Measurements from ENCODE around the gene SMURF2. TPM values are rescaled to one million over a fixed set of nuclear protein-coding genes. Genes with fewer than 3 reads are reported as not detected.

SMURF2 gene
- total RNA-seq, 1 experiment from 2014 or later = 38.6 TPM

DNA sequence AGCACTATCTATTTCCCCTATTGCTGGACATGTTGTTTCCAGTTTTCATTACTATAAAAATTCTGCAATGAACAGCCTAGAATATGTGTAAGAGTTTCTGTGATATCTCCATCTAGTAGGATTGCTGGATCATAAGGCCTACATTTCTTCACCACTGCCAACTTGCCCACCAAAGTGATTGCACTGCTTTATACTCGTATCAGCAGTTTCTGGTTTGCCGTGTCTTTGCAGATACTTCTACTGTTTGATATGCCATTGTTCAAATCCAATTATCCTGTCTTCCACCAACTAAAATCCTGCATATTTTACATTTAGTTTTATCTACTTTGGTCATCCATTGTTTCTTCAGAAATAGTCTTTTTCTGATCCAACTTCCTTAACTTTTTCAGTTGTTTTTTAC, 134.2 kb downstream of the SMURF2 start:
- in situ Hi-C loops (cut with HindIII; ENCODE audit: low pct_unique_long_range_greater_than_20kb, low sequenced_read_pairs) = no loop called here
- no peak for DNase-seq (ENCODE audit: low read depth)

DNA sequence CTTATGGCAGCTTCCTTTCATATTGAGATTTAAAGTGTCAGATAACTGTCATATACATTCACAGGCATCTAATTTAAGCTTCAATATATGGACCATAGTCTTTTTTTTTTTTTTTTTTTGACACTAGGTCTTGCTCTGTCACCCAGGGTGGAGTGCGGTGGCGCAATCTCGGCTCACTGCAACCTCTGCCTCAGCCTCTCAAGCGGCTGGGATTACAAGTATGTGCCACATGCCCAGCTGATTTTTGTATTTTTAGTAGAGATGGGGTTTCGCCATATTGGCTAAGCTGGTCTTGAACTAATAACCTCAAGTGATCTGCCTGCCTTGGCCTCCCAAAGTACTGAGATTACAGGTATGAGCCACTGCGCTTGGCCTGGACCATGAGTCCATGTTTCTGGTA, 141.7 kb downstream of the SMURF2 start:
- no peak for DNase-seq (ENCODE audit: low read depth)
- in situ Hi-C loops (cut with HindIII; ENCODE audit: low pct_unique_long_range_greater_than_20kb, low sequenced_read_pairs) = no loop called here

DNA sequence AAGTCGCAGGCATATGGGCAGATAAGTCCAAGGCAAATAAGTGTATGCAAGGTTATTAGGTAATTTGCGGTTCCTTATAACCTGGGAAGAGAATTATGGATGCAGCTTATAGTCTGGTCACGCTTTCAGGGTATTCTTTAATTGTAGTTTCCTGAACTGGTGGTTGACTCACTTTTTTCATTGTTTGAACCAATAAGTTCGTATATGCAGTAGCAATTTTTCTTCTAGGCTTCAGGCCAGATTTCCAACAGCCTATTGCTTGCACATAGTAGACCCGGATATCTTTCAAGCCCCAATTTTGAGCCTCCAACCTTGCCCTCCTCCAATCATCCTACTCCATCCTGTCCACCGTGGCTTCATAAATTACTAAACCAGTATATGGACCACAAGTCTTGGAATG, 142.5 kb downstream of the SMURF2 start:
- no peak for DNase-seq (ENCODE audit: low read depth)
- in situ Hi-C loops (cut with HindIII; ENCODE audit: low pct_unique_long_range_greater_than_20kb, low sequenced_read_pairs) = no loop called here

DNA sequence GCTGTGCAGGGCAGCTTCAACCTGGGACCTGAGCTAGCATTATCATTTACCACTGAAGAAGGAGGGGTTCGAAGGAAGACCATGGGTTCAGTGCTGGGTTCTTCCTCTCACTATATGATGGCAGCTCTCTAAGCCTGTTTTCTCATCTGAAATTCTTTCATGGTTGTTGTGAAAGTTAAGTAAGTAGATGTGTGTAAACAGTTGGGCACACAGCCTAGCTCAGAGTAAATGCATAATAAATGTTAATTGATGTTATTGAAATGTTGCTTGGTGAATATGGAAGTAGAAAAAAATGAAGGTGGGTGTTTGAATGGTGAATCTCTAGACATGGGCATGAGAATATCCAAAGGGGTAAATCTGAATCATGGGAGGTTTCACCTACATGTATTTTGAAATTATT, 146.3 kb downstream of the SMURF2 start:
- no peak for DNase-seq (ENCODE audit: low read depth)
- in situ Hi-C loops (cut with HindIII; ENCODE audit: low pct_unique_long_range_greater_than_20kb, low sequenced_read_pairs) = no loop called here

DNA sequence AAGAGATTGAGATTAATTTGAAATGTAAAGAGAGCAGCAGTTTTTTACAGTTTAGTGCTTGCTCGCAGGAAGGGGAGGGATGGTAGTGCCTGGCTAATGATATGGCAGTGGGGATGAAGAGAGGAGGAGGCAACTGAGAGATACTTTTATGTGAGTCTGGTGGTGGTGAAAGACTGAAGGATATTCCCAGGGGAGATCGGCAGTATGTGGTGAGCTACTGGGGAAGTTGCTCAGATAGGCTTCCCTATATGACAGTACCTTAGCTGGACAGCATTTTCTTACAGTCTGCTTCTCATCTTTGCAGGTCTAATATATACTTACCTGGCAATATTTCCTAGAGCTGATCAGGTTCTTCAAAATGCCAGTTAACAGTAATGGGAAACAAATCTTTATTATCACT, 146.7 kb downstream of the SMURF2 start:
- in situ Hi-C loops (cut with HindIII; ENCODE audit: low pct_unique_long_range_greater_than_20kb, low sequenced_read_pairs) = no loop called here
- DNase-seq (ENCODE audit: low read depth) = no peak

DNA sequence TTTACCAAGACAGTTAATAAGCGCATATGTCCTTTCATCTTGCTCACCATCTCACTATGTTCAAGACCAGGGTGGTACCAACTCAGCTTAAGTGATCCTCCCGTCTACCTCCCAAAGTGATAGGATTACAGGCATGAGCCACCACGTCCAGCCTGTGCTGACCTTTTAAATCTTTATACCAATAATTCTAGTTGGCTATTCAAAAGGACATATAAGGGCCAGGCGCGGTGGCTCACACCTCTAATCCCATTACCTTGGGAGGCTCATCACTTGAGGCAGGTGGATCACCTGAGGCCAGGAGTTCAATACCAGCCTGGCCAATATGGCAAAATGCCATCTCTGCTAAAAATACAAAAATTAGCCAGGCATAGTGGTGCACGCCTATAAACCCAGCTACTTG, 152.9 kb downstream of the SMURF2 start:
- in situ Hi-C loops (cut with HindIII; ENCODE audit: low pct_unique_long_range_greater_than_20kb, low sequenced_read_pairs) = no loop called here
- DNase-seq (ENCODE audit: low read depth) = no peak

DNA sequence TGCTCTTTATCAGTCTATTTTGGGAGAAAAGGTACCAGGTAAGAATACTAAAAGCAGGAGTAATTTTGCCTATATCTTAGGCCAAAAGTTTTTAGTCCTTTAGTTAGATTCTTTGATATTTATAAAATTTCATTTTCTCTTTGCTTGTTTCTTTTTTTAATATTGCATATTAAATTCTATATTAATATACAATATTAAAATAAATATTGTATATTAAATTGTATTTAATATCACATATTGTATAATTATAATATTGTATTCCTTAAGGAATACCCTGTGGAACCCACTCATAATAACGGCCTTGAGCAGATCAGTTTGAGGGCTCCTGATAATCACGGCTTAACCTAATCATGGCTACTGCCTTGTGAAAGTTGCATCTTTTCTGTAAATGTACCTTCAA, 153.4 kb downstream of the SMURF2 start:
- in situ Hi-C loops (cut with HindIII; ENCODE audit: low pct_unique_long_range_greater_than_20kb, low sequenced_read_pairs) = no loop called here
- no peak for DNase-seq (ENCODE audit: low read depth)

DNA sequence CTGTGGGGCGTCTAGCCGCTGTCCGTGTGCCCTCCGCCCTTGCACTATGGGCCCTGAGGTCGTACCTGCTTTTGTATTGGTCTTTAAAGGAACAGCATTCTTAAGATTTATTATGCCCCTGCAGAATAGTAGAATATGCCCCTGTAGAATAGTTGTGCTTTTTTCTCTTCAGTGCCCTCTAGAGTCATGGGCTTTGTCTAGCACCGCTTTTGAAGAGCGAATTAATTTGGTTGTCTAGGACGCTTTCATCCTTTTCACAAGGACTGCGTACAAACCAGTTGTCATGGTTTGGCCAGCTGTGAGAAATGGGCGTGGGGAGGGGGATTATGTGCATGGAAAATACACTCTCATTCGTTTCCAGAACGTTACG, 154.7 kb downstream of the SMURF2 start:
- in situ Hi-C loops (cut with HindIII; ENCODE audit: low pct_unique_long_range_greater_than_20kb, low sequenced_read_pairs) = no loop called here

DNA sequence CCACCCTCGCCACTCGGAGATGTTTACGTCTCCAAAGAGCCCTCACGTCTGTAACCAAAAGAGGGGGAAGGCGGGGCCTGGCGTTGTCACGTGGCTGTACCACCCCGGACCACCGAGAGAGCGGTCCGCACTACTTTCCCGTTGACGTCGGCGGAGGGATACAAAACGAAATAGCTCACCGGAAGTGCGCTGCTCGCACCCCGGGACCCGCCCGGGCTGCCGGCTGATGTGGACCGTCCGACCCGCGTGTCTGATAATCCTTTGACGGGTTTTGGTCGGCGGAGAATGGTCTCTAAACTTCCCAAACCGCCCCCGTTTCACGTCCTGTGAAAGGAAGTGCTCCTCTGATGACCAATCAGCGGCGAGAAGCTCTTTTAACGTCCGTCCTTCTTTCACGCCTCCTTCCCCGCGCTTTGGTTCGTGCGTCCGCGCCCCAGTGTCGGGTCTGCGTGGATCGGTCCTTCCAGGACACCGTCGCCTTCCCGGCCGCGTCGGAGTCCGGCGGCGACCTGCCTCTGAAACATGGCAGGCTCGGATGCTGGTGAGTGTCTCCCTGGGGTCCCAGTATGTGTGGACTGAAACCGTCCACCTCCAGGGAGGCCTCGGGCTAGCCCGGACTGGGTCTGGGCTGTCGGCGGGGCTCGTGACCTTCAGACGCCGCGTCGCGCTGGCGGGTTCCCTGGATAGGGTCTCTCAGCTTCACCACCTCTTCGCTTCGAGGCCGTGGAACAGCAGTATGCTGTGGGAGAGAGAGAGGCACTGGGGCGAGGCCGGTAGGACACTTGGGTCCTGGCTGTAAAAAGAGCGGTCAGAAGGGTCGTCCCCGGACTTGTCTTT, 155.3 kb downstream of the SMURF2 start, which contains the start of gene CEP95:
CEP95 (plus strand) TSS at position 402 of the 837 bp plus-strand sequence; CDS start at position 523, 121 bp downstream.
- peak; percentile 99 for DNase-seq (ENCODE audit: low read depth)

More for the DNA sequence above, 154.7 kb downstream of the SMURF2 start:
- peak; percentile 74 for DNase-seq (ENCODE audit: low read depth)

DNA sequence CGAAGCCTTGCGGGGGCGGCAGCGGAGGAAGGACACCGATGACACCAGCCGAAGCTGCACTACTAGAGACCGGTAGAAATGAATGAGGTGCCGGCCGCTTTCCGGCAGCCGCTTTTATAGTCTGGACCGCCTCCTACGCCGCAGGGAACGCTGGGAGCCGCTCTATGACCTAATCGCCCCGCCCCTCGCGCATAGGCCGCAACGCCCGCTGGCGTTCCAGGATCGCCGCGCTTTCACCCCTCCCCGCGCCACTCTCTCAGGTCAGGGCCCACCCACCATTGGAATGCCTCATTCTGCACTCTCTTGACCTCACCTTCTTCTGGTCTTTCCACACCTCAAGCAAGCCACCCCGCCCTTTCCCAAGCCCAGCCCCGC, 155.9 kb downstream of the SMURF2 start, which contains the start of gene DDX5:
DDX5 (minus strand) TSS at position 89 of the 375 bp plus-strand sequence. CDS start 170 bp downstream, outside the sequence.
- in situ Hi-C loops (cut with HindIII; ENCODE audit: low pct_unique_long_range_greater_than_20kb, low sequenced_read_pairs) = no loop called here
- no peak for DNase-seq (ENCODE audit: low read depth)

More for the DNA sequence above, 155.3 kb downstream of the SMURF2 start, which contains the start of gene CEP95:
- in situ Hi-C loops (cut with HindIII; ENCODE audit: low pct_unique_long_range_greater_than_20kb, low sequenced_read_pairs) = no loop called here

DNA sequence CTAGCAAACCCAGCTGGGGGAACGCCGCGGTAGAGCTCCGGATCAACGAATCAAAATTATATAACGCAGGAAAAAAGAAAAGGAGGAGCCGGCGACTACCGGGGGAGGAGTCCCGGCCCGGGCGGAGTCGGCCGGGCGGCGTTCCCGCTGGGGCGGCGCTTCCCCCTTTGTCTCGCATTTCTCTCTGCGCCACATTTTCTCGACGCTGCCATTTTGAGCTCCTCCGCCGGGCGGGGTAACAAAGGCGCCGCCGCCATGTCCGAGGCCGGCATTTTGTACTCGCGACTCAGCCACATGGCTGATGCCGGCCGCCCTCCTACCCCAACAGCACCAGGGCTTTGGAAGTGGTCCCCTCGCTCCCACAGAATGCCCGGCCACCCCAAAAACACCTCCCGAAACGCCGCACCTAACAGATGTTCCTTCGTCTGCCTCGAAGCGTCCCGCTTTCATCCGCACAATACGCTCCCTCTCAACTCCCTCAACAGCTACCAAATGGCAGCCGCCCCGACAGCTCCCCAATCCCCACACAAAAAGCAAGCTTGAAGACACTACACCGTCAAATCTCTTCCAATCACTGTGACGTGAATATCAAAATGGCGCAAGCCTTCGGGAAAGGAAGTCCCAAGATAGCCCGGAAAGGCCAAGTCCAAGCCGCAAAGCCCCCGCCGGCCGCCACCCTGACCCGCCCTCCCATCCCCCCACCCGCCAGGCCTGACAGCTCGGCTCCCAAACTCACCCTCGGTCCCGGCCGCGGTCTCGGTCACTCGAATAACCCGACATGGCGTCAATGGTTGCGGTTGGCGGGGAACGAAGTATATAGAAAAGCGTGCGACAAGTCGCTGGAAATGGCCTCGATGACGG, 156.5 kb downstream of the SMURF2 start:
- in situ Hi-C loops (cut with HindIII; ENCODE audit: low pct_unique_long_range_greater_than_20kb, low sequenced_read_pairs) = no loop called here
- peak; percentile 88 for DNase-seq (ENCODE audit: low read depth)

DNA sequence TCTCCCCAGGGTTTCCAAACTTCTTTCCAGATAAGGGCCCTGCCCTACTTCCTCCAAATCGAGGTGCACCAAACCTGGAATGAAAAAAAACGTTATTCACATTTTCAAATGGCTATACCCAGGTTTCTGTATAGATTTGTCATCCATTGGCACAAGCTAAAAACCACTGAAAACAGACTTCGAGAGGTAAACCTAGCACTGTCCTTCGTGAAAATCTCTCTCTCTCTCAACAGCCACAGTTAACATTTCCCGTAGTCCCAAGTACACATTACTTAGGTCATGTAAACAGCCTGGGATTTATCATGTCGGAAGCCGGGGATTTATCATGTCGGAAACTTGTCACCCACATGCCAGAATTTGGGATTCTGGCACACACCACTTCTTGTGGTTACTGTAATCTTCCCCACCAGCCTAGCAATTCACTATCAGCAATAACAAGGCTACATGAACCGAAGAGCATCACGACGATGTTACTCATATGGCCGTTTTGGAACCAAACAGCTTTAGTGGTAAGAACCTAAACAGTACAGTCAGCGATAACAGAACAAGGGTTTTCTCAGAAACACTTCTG, 157.3 kb downstream of the SMURF2 start:
- DNase-seq (ENCODE audit: low read depth) = no peak
- in situ Hi-C loops (cut with HindIII; ENCODE audit: low pct_unique_long_range_greater_than_20kb, low sequenced_read_pairs) = no loop called here

DNA sequence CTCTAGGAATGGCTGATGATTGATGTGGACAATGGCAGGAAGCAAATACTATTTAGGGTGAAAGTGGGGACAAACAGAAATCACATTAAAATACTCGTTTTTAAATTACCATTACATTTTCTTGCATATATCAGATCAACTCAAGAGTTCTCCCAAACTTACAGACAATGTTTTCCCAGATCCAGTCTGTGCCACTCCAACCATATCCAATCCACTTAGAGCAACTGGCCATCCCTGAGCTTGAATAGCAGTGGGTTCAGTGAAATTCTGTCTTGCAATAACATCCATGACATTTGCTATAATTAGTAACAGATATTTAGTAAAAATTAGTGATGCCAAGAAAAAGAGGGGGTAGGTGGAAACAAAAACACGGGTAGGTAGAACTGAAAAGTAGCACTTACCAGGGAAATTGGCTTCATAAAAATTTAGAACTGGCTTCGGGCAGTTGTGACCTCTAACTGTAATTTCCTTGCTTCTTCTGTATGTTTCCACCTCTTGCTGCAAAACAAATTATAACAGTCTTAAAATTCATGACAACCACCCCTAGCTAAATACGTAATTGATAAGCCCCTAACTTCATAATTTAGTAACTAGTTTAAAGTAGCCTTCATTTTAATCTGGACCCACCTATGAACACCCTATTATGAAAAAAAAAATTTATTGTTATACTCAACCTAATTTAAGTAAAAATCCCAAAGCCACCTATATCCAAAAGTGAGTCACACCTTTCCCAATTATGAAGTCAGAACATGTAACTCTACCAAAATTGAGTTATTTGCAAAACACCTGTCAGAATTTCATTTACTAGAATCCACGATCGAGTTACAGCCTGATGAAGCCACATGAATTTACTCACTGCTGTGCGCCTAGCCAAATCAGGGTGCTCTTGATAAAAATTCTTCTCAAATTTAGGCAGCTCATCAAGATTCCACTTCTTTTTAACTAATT, 158.0 kb downstream of the SMURF2 start:
- DNase-seq (ENCODE audit: low read depth) = no peak
- in situ Hi-C loops (cut with HindIII; ENCODE audit: low pct_unique_long_range_greater_than_20kb, low sequenced_read_pairs) = no loop called here

DNA sequence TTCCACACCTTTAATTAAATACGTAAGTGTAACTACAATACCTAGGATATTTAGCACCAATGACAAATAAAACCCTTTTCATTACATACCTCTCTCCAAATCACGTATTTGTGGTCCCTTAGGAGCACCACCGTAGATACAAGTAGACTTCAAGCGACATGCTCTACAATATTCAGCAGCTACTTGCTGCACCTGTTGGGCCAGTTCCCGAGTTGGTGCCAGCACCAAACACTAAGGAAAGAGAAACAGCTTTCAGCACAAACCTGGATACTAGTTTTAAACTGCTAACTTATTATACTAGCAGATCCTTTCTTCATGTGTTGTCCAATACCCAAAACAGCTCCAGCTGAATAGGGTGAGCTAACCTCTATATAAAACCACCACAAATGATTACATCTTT, 158.8 kb downstream of the SMURF2 start:
- in situ Hi-C loops (cut with HindIII; ENCODE audit: low pct_unique_long_range_greater_than_20kb, low sequenced_read_pairs) = no loop called here

DNA sequence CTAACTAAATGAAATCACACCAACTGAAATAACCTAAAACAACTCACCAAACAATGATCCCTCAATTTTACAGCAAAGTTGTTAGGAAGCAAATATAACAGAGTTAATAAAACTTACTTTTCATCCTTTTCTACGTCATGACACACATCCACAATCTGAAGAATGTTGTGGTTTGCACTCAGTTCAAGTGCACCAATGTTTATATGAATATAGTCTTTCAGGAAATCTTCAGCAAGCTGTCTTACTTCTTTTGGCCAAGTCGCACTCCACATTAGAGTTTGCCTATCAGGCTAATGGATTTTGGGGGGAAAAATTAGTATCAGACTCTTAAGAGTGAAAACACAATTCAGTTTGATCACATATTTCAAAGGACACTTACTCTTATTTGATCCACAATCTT, 159.3 kb downstream of the SMURF2 start:
- no peak for DNase-seq (ENCODE audit: low read depth)
- in situ Hi-C loops (cut with HindIII; ENCODE audit: low pct_unique_long_range_greater_than_20kb, low sequenced_read_pairs) = no loop called here

More for the DNA sequence above, 158.8 kb downstream of the SMURF2 start:
- no peak for DNase-seq (ENCODE audit: low read depth)

DNA sequence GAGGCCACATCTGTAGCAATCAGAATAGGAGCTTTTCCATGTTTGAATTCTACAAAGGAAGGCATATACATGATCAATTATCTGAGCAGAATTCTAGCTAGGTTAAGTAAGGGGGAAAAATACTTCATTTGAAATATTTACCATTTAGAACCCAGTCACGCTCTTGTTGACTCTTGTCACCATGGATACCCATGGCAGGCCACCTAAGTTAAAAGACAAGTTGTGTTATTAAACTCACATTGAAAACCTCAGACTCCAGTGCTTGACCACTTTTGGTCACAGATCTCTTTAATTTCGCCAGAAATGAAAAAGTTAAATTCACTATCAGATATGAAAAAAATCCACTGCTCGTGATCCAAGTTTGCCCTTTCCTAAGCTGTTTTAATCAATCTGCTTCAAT, 160.1 kb downstream of the SMURF2 start:
- DNase-seq (ENCODE audit: low read depth) = no peak
- in situ Hi-C loops (cut with HindIII; ENCODE audit: low pct_unique_long_range_greater_than_20kb, low sequenced_read_pairs) = no loop called here

DNA sequence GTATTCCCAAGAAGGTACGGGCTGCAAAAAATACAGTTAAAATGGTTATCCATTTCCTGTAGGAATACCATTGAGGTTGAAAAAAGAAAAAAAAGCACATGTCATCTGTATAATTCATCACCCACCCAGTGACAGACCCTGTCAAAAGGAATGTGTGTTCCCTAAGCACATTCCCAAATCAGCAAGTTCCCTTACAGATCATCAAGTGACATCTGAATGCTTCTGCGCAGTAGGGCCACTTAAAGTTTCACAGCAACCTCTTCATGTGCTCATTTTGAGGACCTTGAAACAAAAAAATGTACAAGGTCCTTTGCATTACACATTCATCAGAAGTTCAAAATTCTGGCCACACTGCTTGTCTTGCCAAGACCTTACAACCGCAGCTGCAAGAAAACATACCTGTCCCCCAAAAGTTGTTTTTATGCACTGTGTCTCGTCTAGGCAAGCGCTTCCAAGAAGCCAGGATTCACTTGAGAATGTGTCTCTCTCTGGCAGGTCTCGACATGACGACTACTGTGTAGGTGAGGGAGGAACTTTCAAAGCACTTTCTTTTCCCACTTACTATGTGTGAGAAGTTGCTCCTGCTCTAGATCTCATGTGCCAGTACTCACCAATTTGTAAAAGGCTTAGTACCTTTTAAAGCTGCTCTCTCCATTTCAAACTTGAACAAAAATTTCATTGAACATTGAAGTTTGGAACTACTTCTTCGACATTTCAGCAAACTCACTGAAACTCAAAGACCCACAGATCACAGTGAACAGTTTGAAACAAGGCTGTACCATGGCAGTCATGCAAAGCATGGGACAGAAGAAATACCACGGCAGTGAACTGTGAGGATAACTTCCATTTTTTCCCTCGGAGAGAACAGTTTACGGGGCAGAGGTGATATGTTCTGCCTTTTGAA, 161.0 kb downstream of the SMURF2 start:
- in situ Hi-C loops (cut with HindIII; ENCODE audit: low pct_unique_long_range_greater_than_20kb, low sequenced_read_pairs) = no loop called here
- DNase-seq (ENCODE audit: low read depth) = no peak

All from Caki2 (cell line).